ENCODE data around the gene ATP6V1E1. TPM values are rescaled to one million over a fixed set of nuclear protein-coding genes. Genes with fewer than 3 reads are reported as not detected.

ATP6V1E1 gene
- total and polyA plus RNA-seq, 9 of the 15 experiments (the other 6 are each of a cell fraction or from before 2014, with no cell fraction given), result 122 to 249 (median 179) TPM

- Histone ChIP-seq H3K4me1 (replicated peaks in 1 of 2; ENCODE audit: control insufficient read depth in 2 of 2, insufficient read depth in 2 of 2, low read length in 2 of 2) (0 out of 5 replicates have a peak, but pooled peaks cover 0 to 4% of the 10 kb centered on the region in 2 experiments), H3K4me3 (no peak overlapping the region), H3K79me2 (ENCODE audit: control insufficient read depth, insufficient read depth, low read length) (no peaks in the 10 kb centered on the region), H3K36me3 (ENCODE audit: control insufficient read depth, insufficient read depth, low read length) (no peaks in the 10 kb centered on the region), H3K27me3 (ENCODE audit: control insufficient read depth in 2 of 2, insufficient read depth in 2 of 2, low read length in 2 of 2) (peaks cover 45 to 48% of the 10 kb centered on the region in 2 experiments), H3K9ac (ENCODE audit: insufficient read depth in 1 of 2, low read depth in 2 of 2, low read length in 2 of 2) (no peak overlapping the region), H3K4me2 (ENCODE audit: insufficient read depth, low read length) (no peak overlapping the region), H2AFZ (ENCODE audit: low read depth, low read length) (no peak overlapping the region), H4K20me1 (replicated peaks; ENCODE audit: control insufficient read depth, insufficient read depth, low read length) (no peaks in the 10 kb centered on the region), H3K9me1 (ENCODE audit: control insufficient read depth, insufficient read depth, low read length) (no peaks in the 10 kb centered on the region), H3K9me3 (replicated peaks; ENCODE audit: control insufficient read depth, insufficient read depth, low read depth, low read length) (no peaks in the 10 kb centered on the region), H3K27ac (ENCODE audit: extremely low read depth, low read depth, low read length) (no peak overlapping the region)
- intact Hi-C loops (cut with micrococcal nuclease) (no loop called here), in situ Hi-C loops (cut with MboI) (no loop called here)
- FAIRE-seq, result no peak
- BruUV-seq (replicated peaks), result no TSS peak
- TF ChIP-seq CCAR2 (IDR thresholded peaks at IDR 0.05; ENCODE audit: low read depth, low read length), result no peak
- TF ChIP-seq SIRT6 (IDR thresholded peaks at IDR 0.05; ENCODE audit: low read depth, low read length), result no peak
- no peak for TF ChIP-seq ESRRB (CRISPR knock-in tag; IDR thresholded peaks at IDR 0.05; ENCODE audit: borderline replicate concordance)
- no peak for TF ChIP-seq RFX7 (CRISPR knock-in tag; IDR thresholded peaks at IDR 0.05)
- no peak for TF ChIP-seq ZNF785 (CRISPR knock-in tag; IDR thresholded peaks at IDR 0.05)
- TF ChIP-seq BHLHE40 (IDR thresholded peaks at IDR 0.05; ENCODE audit: low read length), result no peak
- no peak for TF ChIP-seq STAT5A (IDR thresholded peaks at IDR 0.05; ENCODE audit: borderline replicate concordance, low read length)
- TF ChIP-seq ZC3H11A (IDR thresholded peaks at IDR 0.05; ENCODE audit: low read depth, low read length), result no peak
- TF ChIP-seq KLF6 (CRISPR knock-in tag; IDR thresholded peaks at IDR 0.05; ENCODE audit: borderline replicate concordance), result no peak
- TF ChIP-seq DDX20 (tag; IDR thresholded peaks at IDR 0.05; ENCODE audit: low read depth), result no peak
- TF ChIP-seq ZBTB1 (CRISPR knock-in tag; IDR thresholded peaks at IDR 0.05; ENCODE audit: borderline replicate concordance, low read depth), result no peak
- no peak for TF ChIP-seq TCF7L2 (IDR thresholded peaks at IDR 0.05; ENCODE audit: low read depth, low read length)
- no peak for TF ChIP-seq KDM5B (IDR thresholded peaks at IDR 0.05; ENCODE audit: insufficient replicate concordance, low read depth, low read length)
- TF ChIP-seq ARID4B (CRISPR knock-in tag; IDR thresholded peaks at IDR 0.05), result no peak
- POLR2A ChIA-PET, result no interaction called here
- WGBS (ENCODE audit: insufficient coverage, low coverage, missing lambda C conversion rate), result 2% methylated on average over 10 of the region's 10 CpGs
- CTCF ChIA-PET (ENCODE audit: low intra/inter-chr PET ratio), result no interaction called here
- DNase-seq (ENCODE audit: extremely low read depth in 1 of 4, low spot score in 3 of 4), result no peak
- ATAC-seq, result no peak
Observed at GRCh38 chr22:17549183-17549582, 79.4 kb downstream of the ATP6V1E1 start.
